ENCODE results near the gene USP15.

USP15 gene

GRCh38 chr12:62254967-62255366, 5.2 kb upstream of the USP15 start:
- DNase-seq = no peak

DNA sequence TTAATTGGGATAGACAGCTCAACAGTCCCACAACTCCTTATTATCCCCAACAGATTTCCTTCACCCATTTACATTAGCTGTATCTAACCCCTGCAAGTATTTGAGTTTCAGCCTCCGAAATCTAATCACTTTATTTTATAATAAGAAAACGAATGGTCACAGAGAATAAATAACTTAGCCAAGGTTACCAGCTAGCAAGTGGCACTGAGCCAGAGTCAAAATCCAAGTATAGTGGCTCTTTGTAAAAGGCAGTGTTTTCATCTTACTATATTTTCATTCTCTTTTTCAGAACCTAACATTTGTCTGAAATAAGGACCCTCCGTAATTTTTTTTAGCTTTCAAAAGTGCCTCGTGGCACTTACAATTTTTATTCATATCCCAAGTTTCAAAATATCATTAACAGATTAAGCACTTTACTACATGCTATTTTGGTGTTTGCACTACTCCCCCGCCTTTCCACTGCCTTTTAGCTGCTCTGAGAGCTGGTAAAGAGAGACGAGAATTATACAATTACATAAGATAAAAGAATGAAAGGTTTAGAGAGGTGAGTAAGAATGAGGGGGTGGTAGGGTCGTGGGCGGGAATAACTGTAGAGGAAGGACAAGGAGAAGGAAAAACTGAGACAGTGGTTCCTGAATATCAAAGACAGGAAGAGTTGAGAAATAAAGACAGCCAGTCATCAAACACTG, 3.7 kb upstream of the USP15 start:
- no peak for DNase-seq

DNA sequence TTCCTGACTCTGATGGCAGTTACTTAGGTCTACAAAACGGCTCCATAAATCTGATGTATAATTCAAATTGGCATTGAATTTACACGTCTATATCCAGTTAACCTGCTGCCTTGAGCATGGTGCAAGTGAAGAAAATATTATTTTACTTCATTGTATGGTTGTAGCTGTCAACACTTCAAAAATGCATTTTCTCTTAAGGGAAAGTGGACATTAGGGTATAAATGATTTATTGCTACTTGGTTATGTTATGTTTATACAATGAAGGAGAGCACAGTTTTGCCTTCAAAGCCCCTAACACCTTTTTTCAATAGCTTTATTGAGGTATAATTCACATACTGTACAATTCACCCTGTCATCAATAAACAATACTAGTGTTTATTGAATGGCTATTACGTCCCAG, 2.0 kb upstream of the USP15 start:
- no peak for DNase-seq

DNA sequence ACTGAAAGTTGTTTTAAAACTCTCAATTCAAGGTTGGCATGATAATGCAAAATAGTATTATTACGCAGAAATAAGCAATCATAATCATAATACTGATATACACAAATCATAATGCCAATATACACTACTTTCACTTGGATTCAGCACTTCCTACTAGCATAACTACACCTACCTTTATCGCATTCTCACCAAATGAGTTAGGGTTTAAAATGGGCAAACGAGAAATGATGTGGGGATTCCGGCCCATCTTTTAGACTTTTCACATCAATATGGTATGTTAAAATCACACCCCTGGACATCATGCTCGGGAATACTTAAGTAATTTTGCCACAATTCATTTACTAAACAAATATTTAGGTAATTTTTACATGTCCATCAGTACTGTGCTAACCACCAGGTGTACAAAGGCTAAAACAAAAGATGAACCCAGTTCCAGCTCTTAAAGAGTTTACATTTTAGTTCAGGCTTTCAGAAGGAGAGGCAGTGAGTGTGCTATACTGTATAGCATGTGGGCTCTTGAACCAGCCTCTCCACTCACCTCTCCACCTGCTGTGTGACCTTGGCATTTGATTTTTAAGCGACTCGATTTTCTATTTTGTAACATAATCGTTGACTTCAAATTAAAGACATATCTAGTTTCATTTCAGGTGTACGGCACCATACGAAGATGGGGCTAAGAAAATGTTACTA, 1.1 kb upstream of the USP15 start:
- DNase-seq = no peak

DNA sequence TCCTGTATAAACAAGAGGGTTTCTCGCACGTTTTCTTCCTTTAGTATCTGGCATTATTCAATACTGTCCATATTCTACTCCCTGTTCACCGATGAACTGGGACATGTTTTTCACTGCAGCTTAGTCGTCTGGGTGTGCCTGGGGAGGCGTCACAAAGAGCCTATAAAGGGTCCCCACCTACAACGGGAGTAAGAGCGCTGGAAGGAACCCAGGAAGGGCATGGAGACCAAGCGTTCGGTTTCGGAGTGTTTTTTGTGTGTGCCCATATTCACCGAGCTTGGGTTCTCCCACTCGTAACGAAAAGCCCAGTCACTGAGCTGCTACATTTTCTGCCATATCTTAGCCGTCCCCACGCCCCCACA, 592 bp upstream of the USP15 start:
- no peak for DNase-seq

DNA sequence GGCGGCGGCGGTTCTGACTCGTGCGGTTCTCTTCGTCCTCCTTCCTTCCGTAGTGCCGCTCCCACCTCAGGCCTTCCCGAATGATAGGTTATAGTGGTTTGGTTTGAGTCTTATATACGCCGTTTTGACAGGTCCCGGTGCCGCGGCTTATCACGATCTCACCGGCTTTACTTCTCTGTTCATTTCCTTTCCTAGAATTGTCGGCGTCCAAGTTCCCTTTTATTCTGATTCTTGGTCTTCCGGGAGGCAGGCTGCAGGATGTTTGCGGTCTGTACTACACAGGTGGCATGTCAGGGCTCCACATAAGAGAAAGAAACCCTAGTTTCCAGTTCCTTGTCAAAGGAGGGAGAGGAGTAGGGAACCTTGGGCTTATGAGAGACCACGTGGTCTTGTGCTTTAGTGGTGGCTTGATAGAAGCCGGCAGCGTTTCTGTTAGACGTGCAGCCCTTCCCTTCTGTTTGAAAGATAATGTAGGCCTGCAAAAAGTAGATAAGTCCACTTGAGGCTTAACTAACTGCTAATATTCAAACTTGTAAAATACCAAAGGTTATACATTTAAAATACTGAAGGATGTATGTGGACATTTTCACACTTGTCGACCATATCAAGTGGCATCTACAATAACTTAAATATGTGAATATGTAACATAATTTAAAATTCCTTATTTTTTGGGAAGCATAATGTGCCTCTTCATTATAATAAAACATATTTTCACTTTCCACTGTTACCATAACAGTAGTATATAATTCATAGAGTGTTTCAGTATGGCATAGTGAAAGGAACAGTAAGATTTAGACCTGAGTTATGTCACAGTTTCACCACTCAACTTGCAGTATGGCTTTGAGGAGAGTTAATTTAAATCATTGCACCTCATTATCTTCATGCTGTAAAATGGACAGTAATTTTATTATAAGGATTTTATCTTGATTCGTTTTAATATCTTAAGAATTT, 804 bp downstream of the USP15 start:
- no peak for DNase-seq

- no peak for DNase-seq
These were observed 1.8 kb downstream of the USP15 start for GRCh38 chr12:62261876-62262517.

- DNase-seq = no peak
These were observed 3.0 kb downstream of the USP15 start for GRCh38 chr12:62263232-62263631.

GRCh38 chr12:62263966-62264365, 3.8 kb downstream of the USP15 start:
- DNase-seq = no peak

GRCh38 chr12:62264706-62265105, 4.5 kb downstream of the USP15 start:
- DNase-seq = no peak

DNA sequence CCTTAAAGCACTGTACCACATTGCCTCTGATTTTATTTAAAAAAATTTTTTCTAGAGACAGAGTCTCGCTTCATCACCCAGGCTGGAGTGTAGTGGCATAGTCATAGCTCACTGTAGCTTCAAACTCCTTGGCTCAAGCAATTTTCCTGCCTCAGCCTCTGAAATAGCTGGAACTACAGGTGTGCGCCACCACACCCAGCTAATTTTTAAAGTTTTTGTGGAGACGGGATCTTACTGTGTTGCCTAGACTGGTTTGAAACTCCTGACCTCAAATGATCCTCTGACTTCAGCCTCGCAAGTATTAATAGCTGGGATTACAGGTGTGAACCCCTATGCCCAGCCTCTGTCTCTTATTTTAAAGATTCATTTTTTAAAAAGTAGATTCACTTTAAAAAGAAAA, 5.3 kb downstream of the USP15 start:
- DNase-seq = no peak

DNA sequence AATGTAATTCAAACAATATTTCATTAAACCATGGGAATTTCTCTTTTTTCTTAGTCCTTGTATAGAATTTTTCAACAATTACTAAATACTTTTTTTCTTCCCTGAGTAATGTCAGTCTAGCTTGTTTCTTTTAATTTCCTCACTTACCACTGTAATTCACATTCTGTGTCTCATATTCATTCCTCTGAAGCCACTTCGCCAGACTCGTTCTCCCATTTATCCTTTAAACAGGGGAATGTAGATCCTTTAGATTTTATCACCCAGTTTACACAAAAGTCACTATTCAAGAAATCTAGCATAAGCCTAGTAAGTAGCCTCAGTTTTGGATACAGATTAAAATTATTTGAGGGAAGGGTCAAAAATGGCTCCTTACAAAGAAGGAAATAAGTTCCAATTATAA, 6.8 kb downstream of the USP15 start:
- DNase-seq = no peak

DNA sequence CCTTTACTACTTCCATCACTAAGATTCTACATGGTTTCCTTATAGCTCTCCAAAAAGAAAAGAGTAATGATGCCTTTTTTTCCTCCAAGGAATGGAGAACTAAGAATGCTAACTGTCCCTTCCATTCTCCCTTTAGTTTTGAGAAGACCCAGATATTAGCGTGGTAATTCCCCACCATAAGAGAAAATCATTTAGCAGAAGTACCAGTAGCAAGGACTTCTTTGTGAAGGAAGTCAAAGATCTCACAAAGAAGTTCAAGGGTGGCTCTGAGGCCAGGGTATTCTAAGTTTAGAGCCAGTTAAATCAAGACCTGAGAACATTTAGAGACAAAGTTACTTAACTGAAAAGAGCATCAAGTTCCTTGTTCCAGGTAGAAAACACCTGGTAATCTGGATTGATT, 7.3 kb downstream of the USP15 start:
- no peak for DNase-seq

DNA sequence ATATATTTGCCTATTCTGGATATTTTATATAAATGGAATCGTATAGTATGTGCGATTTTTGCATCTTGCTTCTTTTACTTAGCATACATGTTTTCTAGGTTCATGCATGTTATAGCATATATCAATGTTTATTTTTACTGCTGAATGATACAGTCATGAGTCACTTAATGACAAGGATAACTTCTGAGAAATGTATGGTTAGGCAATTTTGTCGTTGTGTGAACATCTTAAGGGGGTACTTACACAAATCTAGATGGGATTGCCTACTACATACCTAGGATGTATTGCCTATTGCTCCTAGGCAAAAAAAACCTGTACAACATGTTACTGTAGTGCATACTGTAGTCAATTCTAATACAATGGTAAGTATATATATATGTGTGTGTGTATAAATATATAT, 8.8 kb downstream of the USP15 start:
- no peak for DNase-seq

DNA sequence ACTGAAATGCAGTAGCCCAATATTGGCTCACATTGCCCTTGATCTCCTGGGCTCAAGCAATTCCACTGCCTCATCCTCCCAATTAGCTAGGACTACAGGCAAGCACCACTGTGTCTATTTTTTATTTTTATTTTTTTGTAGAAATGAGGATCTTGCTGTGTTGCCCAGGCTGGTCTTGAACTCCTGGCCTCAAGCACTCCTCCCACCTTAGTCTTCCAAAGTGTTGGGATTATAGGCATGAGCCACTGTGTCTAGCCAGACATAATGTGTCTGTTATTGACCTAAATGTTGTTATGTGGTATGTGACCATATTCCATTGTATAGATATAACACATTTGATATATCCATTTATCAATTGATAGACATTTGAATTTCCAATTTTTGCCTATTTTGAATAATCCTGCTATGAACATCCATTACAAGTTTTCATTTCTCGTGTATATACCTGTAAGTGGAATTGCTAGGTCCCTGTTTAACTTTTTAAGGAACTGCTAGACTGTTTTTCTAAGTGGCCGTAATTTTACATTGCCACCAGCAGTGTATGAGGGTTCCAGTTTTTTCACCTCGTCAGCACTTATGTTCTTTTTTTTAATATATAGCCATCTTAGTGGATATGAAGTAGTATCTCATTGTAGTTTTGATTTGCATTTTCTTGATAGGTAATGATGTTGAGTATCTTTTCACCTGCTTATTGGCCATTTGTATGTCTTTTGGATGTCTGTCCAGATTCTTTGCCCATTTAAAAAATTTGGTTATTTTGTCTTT, 9.4 kb downstream of the USP15 start:
- no peak for DNase-seq

GRCh38 chr12:62270384-62270783, 10.2 kb downstream of the USP15 start:
- no peak for DNase-seq

GRCh38 chr12:62270872-62271271, 10.7 kb downstream of the USP15 start:
- no peak for DNase-seq

- DNase-seq = no peak
These were observed 12.8 kb downstream of the USP15 start for GRCh38 chr12:62272936-62273552.

GRCh38 chr12:62273724-62274380, 13.6 kb downstream of the USP15 start:
- no peak for DNase-seq

DNA sequence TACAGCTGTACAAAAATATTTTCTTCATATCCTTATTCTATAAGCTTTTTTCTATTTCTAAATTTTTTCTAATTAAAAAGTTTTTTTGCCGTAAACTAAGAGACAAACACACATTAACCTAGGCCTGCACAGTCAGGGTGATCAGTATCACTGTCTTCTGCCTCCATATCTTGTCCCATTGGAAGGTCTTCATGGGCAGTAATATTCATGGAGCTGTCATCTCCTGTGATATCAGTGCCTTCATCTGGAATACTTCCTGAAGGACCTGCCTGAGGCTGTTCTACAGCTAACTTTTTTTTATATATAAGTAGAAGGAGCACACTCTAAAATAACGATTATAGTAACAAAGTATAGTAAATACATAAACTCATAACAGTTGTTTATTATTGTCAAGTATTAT, 17.8 kb downstream of the USP15 start:
- no peak for DNase-seq

- no peak for DNase-seq
These were observed 18.9 kb downstream of the USP15 start for GRCh38 chr12:62279058-62279457.
